ENCODE results near the gene DAAM2. TPM values are rescaled to one million over a fixed set of nuclear protein-coding genes. Genes with fewer than 3 reads are reported as not detected.

The DAAM2 gene
- polyA plus RNA-seq, 1 of the 3 experiments (the other 2 are of a cell fraction), result 0.20 TPM

DNA sequence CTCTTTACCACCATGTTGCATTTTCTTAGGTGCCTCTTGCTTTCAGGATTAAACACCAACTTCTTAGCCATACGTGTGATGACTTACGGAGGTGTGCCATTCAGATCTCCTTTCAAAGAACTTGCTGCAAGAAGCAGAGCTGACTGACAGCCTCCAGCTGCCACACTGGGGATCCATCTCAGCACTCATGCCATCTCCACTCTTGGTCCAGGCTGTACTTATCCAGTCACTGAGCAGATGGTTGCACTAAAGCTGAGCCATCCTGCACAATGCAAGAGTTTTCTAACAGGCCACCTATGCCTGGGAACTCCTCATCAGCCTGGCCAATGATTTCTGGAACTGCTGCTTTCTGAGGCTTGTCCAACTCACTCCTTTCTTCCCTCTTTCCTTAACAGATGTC lies 35.6 kb upstream of the DAAM2 start:
- Histone ChIP-seq H3F3A (replicated peaks; ENCODE audit: insufficient read depth) (no peaks in the 10 kb centered on the region), H3K79me2 (ENCODE audit: insufficient read depth) (no peaks in the 10 kb centered on the region), H3K4me1 (ENCODE audit: control insufficient read depth in 1 of 2, insufficient read depth in 2 of 2, low read depth in 1 of 2, low read length in 1 of 2) (no peaks in the 10 kb centered on the region), H3K9me2 (no peaks in the 10 kb centered on the region), H3K4me3 (ENCODE audit: low read depth in 2 of 2, low read length in 1 of 2) (no peak overlapping the region), H4K20me1 (ENCODE audit: insufficient read depth) (no peaks in the 10 kb centered on the region), H3K9me3 (no peaks in the 10 kb centered on the region), H3K9ac (no peak overlapping the region), H3K36me3 (replicated peaks in 1 of 2; ENCODE audit: control insufficient read depth in 1 of 2, insufficient read depth in 2 of 2, low read length in 1 of 2) (no peaks in the 10 kb centered on the region), H3K4me2 (no peak overlapping the region), H3K27me3 (ENCODE audit: insufficient read depth) (no peaks in the 10 kb centered on the region), H2AFZ (ENCODE audit: low read depth) (no peak overlapping the region), H3K27ac (ENCODE audit: low read depth in 2 of 2, low read length in 1 of 2) (no peak overlapping the region)
- WGBS (ENCODE audit: low lambda C conversion rate), result 69% methylated on average over 2 of the region's 2 CpGs
- ChIA-PET POLR2A (no interaction called here), CTCF (no interaction called here)
- TF ChIP-seq RXRA (IDR thresholded peaks at IDR 0.05; ENCODE audit: borderline replicate concordance, low read depth), result no peak
- no peak for TF ChIP-seq NRF1 (IDR thresholded peaks at IDR 0.05; ENCODE audit: low read depth, low read length)
- TF ChIP-seq CHD2 (IDR thresholded peaks at IDR 0.05; ENCODE audit: low read length, partially characterized antibody), result no peak
- TF ChIP-seq, protein P1, sequence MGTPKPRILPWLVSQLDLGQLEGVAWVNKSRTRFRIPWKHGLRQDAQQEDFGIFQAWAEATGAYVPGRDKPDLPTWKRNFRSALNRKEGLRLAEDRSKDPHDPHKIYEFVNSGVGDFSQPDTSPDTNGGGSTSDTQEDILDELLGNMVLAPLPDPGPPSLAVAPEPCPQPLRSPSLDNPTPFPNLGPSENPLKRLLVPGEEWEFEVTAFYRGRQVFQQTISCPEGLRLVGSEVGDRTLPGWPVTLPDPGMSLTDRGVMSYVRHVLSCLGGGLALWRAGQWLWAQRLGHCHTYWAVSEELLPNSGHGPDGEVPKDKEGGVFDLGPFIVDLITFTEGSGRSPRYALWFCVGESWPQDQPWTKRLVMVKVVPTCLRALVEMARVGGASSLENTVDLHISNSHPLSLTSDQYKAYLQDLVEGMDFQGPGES (IDR thresholded peaks at IDR 0.05; ENCODE audit: low read depth, low read length), result no peak
- TF ChIP-seq GATA2 (CRISPR knock-in tag; IDR thresholded peaks at IDR 0.05), result no peak
- no peak for TF ChIP-seq FOXM1 (IDR thresholded peaks at IDR 0.05; ENCODE audit: low read depth)
- no peak for TF ChIP-seq FOXJ3 (CRISPR knock-in tag; IDR thresholded peaks at IDR 0.05)
- no peak for TF ChIP-seq MAX (IDR thresholded peaks at IDR 0.05; ENCODE audit: low read depth)
- TF ChIP-seq EP300 (IDR thresholded peaks at IDR 0.05; ENCODE audit: borderline replicate concordance in 1 of 2, low read depth in 1 of 2, low read length in 1 of 2), result no peak
- no peak for TF ChIP-seq SMC3 (IDR thresholded peaks at IDR 0.05; ENCODE audit: low read depth, low read length)
- TF ChIP-seq RCOR1 (IDR thresholded peaks at IDR 0.05; ENCODE audit: low read length), result no peak
- TF ChIP-seq SIN3A (IDR thresholded peaks at IDR 0.05; ENCODE audit: borderline replicate concordance, low read depth, low read length), result no peak
- DNase-seq, result no peak

- Histone ChIP-seq H4K20me1 (ENCODE audit: insufficient read depth) (no peaks in the 10 kb centered on the region), H3K79me2 (ENCODE audit: insufficient read depth) (no peaks in the 10 kb centered on the region), H3K4me2 (no peak overlapping the region), H3K27me3 (ENCODE audit: insufficient read depth) (no peaks in the 10 kb centered on the region), H3K4me1 (ENCODE audit: control insufficient read depth in 1 of 2, insufficient read depth in 2 of 2, low read depth in 1 of 2, low read length in 1 of 2) (no peaks in the 10 kb centered on the region), H3K4me3 (ENCODE audit: low read depth in 2 of 2, low read length in 1 of 2) (no peak overlapping the region), H3K36me3 (replicated peaks in 1 of 2; ENCODE audit: control insufficient read depth in 1 of 2, insufficient read depth in 2 of 2, low read length in 1 of 2) (no peaks in the 10 kb centered on the region), H3K9ac (no peak overlapping the region), H3F3A (replicated peaks; ENCODE audit: insufficient read depth) (no peaks in the 10 kb centered on the region), H3K9me2 (no peaks in the 10 kb centered on the region), H3K27ac (ENCODE audit: low read depth in 2 of 2, low read length in 1 of 2) (no peak overlapping the region), H2AFZ (ENCODE audit: low read depth) (no peak overlapping the region), H3K9me3 (no peaks in the 10 kb centered on the region)
- ChIA-PET POLR2A (interaction anchor here (0.6 kb wide), 1 partner anchor 535 kb away, joined by 3 read pairs; no protein-coding TSS in a partner anchor), CTCF (no interaction called here)
- DNase-seq, result no peak
- TF ChIP-seq MEF2A (IDR thresholded peaks at IDR 0.05; ENCODE audit: borderline replicate concordance, low read depth) (no peak), EZH2phosphoT487 (IDR thresholded peaks at IDR 0.05; ENCODE audit: borderline replicate concordance, low read depth) (no peak), TEAD4 (IDR thresholded peaks at IDR 0.05; ENCODE audit: borderline replicate concordance, insufficient read depth) (no peak), NRF1 (IDR thresholded peaks at IDR 0.05; ENCODE audit: low read depth, low read length) (no peak), MAX (IDR thresholded peaks at IDR 0.05; ENCODE audit: low read depth) (no peak), NFIC (IDR thresholded peaks at IDR 0.05; ENCODE audit: borderline replicate concordance) (no peak), TAF1 (IDR thresholded peaks at IDR 0.05; ENCODE audit: borderline replicate concordance, low read depth, low read length) (no peak)
- WGBS (ENCODE audit: low lambda C conversion rate), result 47% methylated on average over 2 of the region's 2 CpGs
These were observed 33.1 kb upstream of the DAAM2 start for GRCh38 chr6:39758905-39759605.
